ENCODE results near the gene PRKD1. TPM values are rescaled to one million over a fixed set of nuclear protein-coding genes. Genes with fewer than 3 reads are reported as not detected.

The PRKD1 gene
- 28.2 TPM for total RNA-seq

DNA sequence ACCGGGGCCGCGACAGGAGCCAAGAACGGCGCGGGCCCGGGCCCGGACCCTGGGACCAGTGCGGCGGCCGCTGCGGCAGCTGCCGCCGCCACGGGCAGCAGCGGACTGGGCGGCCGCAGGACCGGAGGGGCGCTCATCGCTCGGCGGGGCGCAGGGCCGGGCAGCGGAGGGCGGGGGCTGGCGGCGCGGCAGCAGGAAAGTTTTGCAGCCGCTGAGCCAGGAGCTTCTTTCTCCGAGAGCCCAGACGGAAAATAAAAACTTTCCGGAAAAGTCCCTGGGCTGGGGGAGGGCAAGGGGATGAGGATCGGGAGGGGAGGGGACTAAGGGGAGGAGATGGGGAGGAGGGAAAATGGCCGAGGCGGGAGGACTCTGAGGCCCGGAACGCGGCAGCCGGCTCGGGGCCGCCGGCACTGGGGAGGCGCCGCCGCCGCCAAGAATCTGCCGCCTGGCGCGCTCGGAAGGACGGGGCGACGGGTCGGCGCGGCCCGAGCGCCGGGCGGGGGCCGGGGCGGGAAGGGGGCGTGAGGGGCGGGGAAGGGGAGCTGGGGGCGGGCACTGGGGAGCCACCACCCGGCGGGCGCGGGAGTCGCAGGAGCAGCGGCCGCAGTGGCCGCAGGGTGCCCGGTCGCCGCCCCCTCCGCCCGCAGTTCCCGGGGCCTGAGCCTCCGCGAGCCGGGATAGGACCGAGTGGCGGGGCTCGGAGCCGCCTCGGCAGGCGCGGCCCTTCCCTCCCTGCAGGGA is at the start of gene PRKD1:
Gene PRKD1 (minus strand): TSS at position 472 of the 741 bp plus-strand sequence.

Small RNA genes within 50 kb of the gene (small RNA-seq; reads per million reads assigned to genes)
- not detected for gene RNU6-1234P (ENCODE audit: low replicate concordance)
